Right lobe of liver (tissue), 6 donors: ENCODE results near the gene EDN1. TPM values are rescaled to one million over a fixed set of nuclear protein-coding genes. Genes with fewer than 3 reads are reported as not detected.
A peak's percentile ranks its signal among the peaks of the same experiment; 100 is the strongest.

Experiments
- ATAC-seq, 4 donors: fragments of 200-7000 bp; cut with Tn5 transposase; one replicate each; pipeline ENCODE4 v1.9.1; 2020; ENCODE audit warnings: mild to moderate bottlenecking in 4 of 4, moderate library complexity in 4 of 4
- DNase-seq, 3 donors: peaks; one replicate each; pipeline ENCODE4 v3.0.0-alpha.2; 2020
- H3K27ac ChIP-seq, 3 donors: fragments of 200-600 bp; one replicate each; pipeline ENCODE4 v1.8.0; 2022
- H3K27me3 ChIP-seq, 2 donors: fragments of 200-600 bp; one replicate each; pipeline ENCODE4 v1.8.0; 2022
- H3K36me3 ChIP-seq, 4 donors: fragments of 200-600 bp; sonication (generic) in 1 of 4; one replicate each; pipeline versions ENCODE4 v1.5.1 to v1.8.0; 2017 to 2022; ENCODE audit warnings: control low read depth in 1 of 4
- H3K4me1 ChIP-seq, 4 donors: fragments of 200-600 bp; sonication (generic) in 1 of 4; one replicate each; pipeline versions ENCODE4 v1.5.1 to v1.8.0; 2017 to 2022; ENCODE audit warnings: control low read depth in 1 of 4
- H3K4me3 ChIP-seq, 3 donors: fragments of 200-600 bp; one replicate each; pipeline ENCODE4 v1.8.0; 2022
- H3K9me3 ChIP-seq, 4 donors: fragments of 200-600 bp; sonication (generic) in 1 of 4; one replicate each; pipeline versions ENCODE4 v1.5.1 to v1.8.0; 2017 to 2022; ENCODE audit warnings: control low read depth in 1 of 4
- POLR2A ChIP-seq: fragments of 450-650 bp; IDR thresholded peaks from one replicate; pipeline ENCODE4 v1.6.1; 2017; ENCODE audit warnings: antibody characterized with exemption, mild to moderate bottlenecking
- WGBS: methylation state at CpG from one replicate; pipeline ENCODE4 v1.1.6; 2018; ENCODE audit warnings: low coverage, low lambda C conversion rate; ENCODE audit not compliant: insufficient coverage; ENCODE audit errors: missing lambda C conversion rate; 5-methylcytosine and 5-hydroxymethylcytosine counted together
- intact Hi-C, 2 donors: fragments of 100-400 bp; cut with DNase I; formaldehyde crosslinking; loops; one replicate each; pipeline versions ENCODE4 v1.11.2 to v1.14.1; 2022
- total RNA-seq, 6 experiments: library from RNA; depleted of rRNA in 2 of 6; stranded (reverse); fragments of >200 nt in 2 of 6; fragmentation: NEBNext Ultra II Directional in 3 of 6; extraction: Animal tissue kit (Norgen Biotek cat#: 25700) in 3 of 6; gene quantifications; one replicate each; pipeline versions ENCODE4 v1.1.0 to v1.2.4, GENCODE V29; 2016 to 2023
- TF ChIP-seq, protein P1 (sequence below), 4 donors: fragments of 200-600 bp in 3 of 4; fragments of 450-650 bp in 1 of 4; IDR thresholded peaks; one replicate each; pipeline versions ENCODE4 v1.5.1 to v1.8.0; 2016 to 2022; ENCODE audit warnings: antibody characterized with exemption in 4 of 4, mild to moderate bottlenecking in 2 of 4
- donor health status: DM: no; HTN: yes; CAD: no.
- donor health status: DM: no; HTN: no; CAD: no.
- donor health status: DM: no; HTN: no; CAD: no.
- donor health status: DM: no; HTN: yes; CAD: no.
- donor health status: DM: no; HTN: yes; CAD: no.

Gene EDN1
- total RNA-seq, 6 experiments from 2014 or later = 0.18 to 6.8 (median 1.4) TPM

DNA sequence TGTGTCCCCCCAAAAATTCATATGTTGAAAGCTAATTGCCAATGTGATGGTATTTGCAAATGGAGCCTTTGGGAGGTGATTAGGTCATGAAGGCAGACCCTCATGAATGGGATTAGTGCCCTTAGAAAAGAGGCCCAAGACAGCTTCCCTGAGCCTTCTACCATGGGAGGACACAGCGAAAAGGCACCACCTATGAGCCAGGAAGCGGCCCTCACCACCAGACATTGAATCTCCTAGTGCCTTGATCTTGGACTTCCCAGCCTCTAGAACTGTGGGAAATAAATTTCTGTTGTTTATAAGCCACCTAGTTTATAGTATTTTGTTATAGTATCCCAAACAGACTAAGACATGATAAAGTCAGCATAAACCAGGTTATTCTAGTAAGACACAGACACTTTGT lies 18.9 kb downstream of the EDN1 start:
- Histone ChIP-seq H3K4me3 (no peak overlapping the region), H3K27me3 (no peaks in the 10 kb centered on the region), H3K9me3 (no peaks in the 10 kb centered on the region), H3K4me1 (no peaks in the 10 kb centered on the region), H3K36me3 (no peaks in the 10 kb centered on the region), H3K27ac (no peak overlapping the region)
- intact Hi-C loops = no loop called here
- DNase-seq = no peak
- 100% methylated on average over 2 of the region's 2 CpGs for WGBS
- TF ChIP-seq, protein P1, sequence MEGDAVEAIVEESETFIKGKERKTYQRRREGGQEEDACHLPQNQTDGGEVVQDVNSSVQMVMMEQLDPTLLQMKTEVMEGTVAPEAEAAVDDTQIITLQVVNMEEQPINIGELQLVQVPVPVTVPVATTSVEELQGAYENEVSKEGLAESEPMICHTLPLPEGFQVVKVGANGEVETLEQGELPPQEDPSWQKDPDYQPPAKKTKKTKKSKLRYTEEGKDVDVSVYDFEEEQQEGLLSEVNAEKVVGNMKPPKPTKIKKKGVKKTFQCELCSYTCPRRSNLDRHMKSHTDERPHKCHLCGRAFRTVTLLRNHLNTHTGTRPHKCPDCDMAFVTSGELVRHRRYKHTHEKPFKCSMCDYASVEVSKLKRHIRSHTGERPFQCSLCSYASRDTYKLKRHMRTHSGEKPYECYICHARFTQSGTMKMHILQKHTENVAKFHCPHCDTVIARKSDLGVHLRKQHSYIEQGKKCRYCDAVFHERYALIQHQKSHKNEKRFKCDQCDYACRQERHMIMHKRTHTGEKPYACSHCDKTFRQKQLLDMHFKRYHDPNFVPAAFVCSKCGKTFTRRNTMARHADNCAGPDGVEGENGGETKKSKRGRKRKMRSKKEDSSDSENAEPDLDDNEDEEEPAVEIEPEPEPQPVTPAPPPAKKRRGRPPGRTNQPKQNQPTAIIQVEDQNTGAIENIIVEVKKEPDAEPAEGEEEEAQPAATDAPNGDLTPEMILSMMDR (IDR thresholded peaks at IDR 0.05) = no peak
- TF ChIP-seq POLR2A = no peak
- ATAC-seq = no peak

DNA sequence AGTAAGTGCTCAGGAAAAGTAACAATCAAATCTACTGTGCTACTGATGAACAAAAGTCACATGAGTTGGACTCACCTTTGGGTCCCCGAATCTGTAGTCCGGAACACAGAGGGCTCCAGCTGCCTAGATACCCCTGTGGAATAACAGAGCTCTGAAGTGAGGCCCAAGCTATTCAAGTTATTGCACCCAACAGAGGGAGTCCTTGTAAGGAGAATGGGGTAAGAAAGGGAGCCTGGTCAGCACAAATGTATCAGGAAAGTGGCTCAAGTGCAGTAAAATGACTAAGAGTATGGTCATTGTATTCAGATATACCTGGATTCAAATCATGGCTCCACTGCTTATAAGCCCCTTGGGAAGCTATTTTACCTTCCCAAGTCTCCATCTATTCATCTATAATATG lies 20.9 kb downstream of the EDN1 start:
- H3K27ac ChIP-seq = no peak overlapping the region
- DNase-seq = no peak

GRCh38 chr6:12312736-12313135 lies 22.6 kb downstream of the EDN1 start:
- H3K27ac ChIP-seq = no peak overlapping the region
- WGBS = 36% methylated on average over 2 of the region's 2 CpGs
- H3K27me3 ChIP-seq = no peaks in the 10 kb centered on the region
- H3K36me3 ChIP-seq = no peaks in the 10 kb centered on the region
- no peak overlapping the region for H3K4me3 ChIP-seq
- no peaks in the 10 kb centered on the region for H3K4me1 ChIP-seq
- no peaks in the 10 kb centered on the region for H3K9me3 ChIP-seq
- intact Hi-C loops = no loop called here
- TF ChIP-seq POLR2A = no peak
- TF ChIP-seq, protein P1 (IDR thresholded peaks at IDR 0.05) = no peak
- ATAC-seq = no peak
- DNase-seq = no peak

More for the DNA sequence above, 20.9 kb downstream of the EDN1 start:
- Histone ChIP-seq H3K36me3 (no peaks in the 10 kb centered on the region), H3K9me3 (no peaks in the 10 kb centered on the region), H3K4me3 (no peak overlapping the region), H3K4me1 (no peaks in the 10 kb centered on the region), H3K27me3 (no peaks in the 10 kb centered on the region)
- TF ChIP-seq POLR2A = no peak
- TF ChIP-seq, protein P1 (IDR thresholded peaks at IDR 0.05) = peak in 3 of 4 donors; percentile 11 to 33 (median 28)
- ATAC-seq = peak; percentile 55 to 75 (median 64)
- intact Hi-C loops = no loop called here
- 82% methylated on average over 2 of the region's 2 CpGs for WGBS

DNA sequence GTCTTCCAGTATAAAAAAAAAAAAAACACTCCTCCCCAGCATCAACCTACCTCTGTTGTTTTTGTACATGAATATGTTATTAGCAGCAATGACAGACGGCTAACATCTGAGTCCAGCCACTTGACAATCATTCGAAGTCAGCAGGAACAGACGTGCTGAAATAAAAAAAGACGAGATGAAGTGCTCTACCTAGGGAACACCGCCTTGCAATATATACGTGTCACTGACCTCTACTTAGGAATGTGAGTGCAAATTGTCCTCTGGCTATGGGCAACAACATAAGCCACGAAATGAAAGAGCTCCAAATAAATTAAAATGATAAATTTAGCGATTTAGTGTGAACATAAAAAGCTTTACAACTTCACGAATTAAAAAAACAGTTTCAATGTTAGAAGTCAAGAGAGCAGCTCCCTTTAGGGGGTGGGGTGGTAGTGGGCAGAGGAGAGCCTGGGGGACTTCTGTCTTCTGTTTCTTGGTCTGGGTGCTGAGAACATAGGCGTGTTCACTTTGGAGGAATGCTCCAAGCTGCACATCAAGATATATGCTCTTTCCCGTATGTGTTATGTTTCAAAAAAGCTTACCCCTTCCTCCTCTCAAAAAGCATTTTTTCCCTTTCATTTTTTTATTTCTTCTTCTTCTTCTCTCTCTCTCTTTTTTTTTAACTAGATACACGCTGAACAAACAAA lies 23.3 kb downstream of the EDN1 start:
- WGBS = 76% methylated on average over 11 of the region's 12 CpGs
- intact Hi-C loops = no loop called here
- H3K27me3 ChIP-seq = no peaks in the 10 kb centered on the region
- no peaks in the 10 kb centered on the region for H3K9me3 ChIP-seq
- no peak overlapping the region for H3K27ac ChIP-seq
- H3K4me1 ChIP-seq = no peaks in the 10 kb centered on the region
- ATAC-seq (no peak), DNase-seq (no peak)
- TF ChIP-seq POLR2A = no peak
- TF ChIP-seq, protein P1 (IDR thresholded peaks at IDR 0.05) = no peak
- H3K4me3 ChIP-seq = no peak overlapping the region
- H3K36me3 ChIP-seq = no peaks in the 10 kb centered on the region
